ENCODE results near the gene EFCC1.

The EFCC1 gene

GRCh38 chr3:129001806-129002572 is 885 bp downstream of the EFCC1 start:
- DNase-seq (ENCODE audit: low read depth, low spot score), result no peak
- ChIA-PET POLR2A (no interaction called here), CTCF (no interaction called here)
- TF ChIP-seq, protein P1, sequence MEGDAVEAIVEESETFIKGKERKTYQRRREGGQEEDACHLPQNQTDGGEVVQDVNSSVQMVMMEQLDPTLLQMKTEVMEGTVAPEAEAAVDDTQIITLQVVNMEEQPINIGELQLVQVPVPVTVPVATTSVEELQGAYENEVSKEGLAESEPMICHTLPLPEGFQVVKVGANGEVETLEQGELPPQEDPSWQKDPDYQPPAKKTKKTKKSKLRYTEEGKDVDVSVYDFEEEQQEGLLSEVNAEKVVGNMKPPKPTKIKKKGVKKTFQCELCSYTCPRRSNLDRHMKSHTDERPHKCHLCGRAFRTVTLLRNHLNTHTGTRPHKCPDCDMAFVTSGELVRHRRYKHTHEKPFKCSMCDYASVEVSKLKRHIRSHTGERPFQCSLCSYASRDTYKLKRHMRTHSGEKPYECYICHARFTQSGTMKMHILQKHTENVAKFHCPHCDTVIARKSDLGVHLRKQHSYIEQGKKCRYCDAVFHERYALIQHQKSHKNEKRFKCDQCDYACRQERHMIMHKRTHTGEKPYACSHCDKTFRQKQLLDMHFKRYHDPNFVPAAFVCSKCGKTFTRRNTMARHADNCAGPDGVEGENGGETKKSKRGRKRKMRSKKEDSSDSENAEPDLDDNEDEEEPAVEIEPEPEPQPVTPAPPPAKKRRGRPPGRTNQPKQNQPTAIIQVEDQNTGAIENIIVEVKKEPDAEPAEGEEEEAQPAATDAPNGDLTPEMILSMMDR (IDR thresholded peaks at IDR 0.05; ENCODE audit: insufficient read depth, low read length, missing control alignments), result no peak
- H3K4me3 ChIP-seq (ENCODE audit: low read depth, low read length), result no peak overlapping the region

DNA sequence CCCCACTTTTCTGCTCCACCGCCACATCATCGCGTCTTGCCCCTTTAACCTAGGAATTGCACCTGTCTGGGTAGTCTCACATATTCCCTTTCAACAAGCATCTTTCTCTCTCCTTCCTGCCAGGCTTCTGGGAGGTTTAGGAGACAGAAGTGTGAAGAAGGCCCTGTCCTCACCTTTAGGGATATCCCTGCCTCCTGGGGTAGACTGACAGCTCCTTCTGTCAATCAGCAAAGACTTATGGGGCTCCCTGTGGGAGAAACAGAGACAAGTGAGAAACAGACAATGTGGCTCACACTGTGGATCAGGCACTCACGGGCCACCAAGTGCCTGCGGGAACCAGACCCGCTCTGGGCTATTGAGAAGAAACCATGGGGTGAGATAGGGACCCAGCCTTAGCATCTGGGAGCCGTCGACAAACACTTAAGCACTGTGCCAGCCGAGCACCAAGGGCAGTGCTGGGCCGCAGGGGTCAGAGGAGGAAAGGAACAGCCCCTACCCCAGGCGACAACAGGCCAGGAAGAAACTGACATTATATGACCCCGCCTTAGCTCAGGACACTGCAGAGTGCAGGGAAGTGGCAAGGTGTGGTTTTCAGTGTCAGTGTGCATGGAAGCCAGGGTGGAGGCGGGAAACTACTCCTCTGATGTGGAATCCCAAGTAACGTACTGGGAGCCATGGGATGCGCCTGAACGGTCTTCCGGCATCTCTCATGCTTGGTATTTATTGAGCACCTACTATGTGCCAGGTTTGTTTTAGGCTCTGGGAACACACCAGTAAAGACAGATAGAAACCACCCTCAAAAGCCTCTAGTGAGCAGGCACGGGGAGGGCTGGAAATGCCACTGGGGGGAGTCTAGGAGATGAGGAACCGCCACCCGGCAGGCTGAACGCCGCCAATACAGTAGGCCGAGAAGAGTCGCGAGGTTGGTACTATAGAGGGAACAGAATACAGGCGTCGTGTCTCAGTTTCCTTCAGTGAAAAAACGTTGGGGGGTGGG is 1.8 kb downstream of the EFCC1 start:
- no peak overlapping the region for H3K4me3 ChIP-seq (ENCODE audit: low read depth, low read length)
- TF ChIP-seq, protein P1 (IDR thresholded peaks at IDR 0.05; ENCODE audit: insufficient read depth, low read length, missing control alignments), result no peak
- ChIA-PET CTCF (no interaction called here), POLR2A (no interaction called here)
- DNase-seq (ENCODE audit: low read depth, low spot score), result no peak

DNA sequence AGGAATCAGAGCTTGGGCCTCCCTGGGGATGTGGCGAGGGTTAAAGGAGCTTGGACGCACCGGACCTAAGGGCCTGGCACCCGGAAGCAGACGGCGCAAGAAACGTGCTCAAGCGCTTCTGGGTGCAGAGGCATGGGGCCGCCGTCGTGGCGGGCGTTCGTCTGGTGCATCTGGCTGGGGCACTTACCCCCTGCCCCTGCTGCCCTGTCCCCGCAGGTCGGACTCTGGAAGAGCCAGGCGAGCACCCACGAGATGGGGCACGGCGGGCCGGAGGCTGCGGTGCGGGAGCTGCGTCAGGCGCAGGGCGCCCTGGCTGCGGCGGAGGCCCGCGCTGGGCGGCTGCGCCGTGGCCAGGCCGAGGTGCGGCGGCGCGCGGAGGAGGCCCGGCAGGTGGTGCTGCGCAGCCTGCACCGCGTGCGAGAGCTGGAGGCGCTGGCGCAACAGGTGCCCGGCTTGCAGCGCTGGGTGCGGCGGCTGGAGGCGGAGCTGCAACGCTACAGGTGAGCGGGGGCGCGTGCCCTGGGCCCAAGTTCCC is 2.5 kb downstream of the EFCC1 start:
- no peak for DNase-seq (ENCODE audit: low read depth, low spot score)
- TF ChIP-seq, protein P1 (IDR thresholded peaks at IDR 0.05; ENCODE audit: insufficient read depth, low read length, missing control alignments), result no peak
- CTCF ChIA-PET, result no interaction called here
- POLR2A ChIA-PET, result no interaction called here
- H3K4me3 ChIP-seq (ENCODE audit: low read depth, low read length), result no peak overlapping the region

GRCh38 chr3:129004639-129005295 is 3.7 kb downstream of the EFCC1 start:
- no peak for DNase-seq (ENCODE audit: low read depth, low spot score)
- ChIA-PET CTCF (interaction anchor here (0.6 to 1.5 kb wide), 2 partner anchors 35 to 48 kb away, joined by 4 to 6 read pairs; no protein-coding TSS in a partner anchor), POLR2A (no interaction called here)
- TF ChIP-seq, protein P1 (IDR thresholded peaks at IDR 0.05; ENCODE audit: insufficient read depth, low read length, missing control alignments), result no peak
- H3K4me3 ChIP-seq (ENCODE audit: low read depth, low read length), result no peak overlapping the region

GRCh38 chr3:129005526-129006303 is 4.6 kb downstream of the EFCC1 start:
- POLR2A ChIA-PET, result no interaction called here
- DNase-seq (ENCODE audit: low read depth, low spot score), result no peak
- CTCF ChIA-PET, result interaction anchor here (1.5 kb wide), 1 partner anchor 35 kb away, joined by 6 read pairs; no protein-coding TSS in a partner anchor
- H3K4me3 ChIP-seq (ENCODE audit: low read depth, low read length), result no peak overlapping the region
- TF ChIP-seq, protein P1 (IDR thresholded peaks at IDR 0.05; ENCODE audit: insufficient read depth, low read length, missing control alignments), result no peak
